Activated naive CD4-positive, alpha-beta T cell treated with anti-CD3 and anti-CD28 coated beads, Interleukin-2, amount 50 U/mL, for 24 hours (primary cell): ENCODE results near the gene CTNNBIP1.
"Not testable (repeated sequence)": the region's sequence is repeated elsewhere in the genome, so short reads cannot be mapped to it uniquely, and the experiment has no call there.

Experiments
- H3K27ac Mint-ChIP-seq: one replicate; pipeline ENCODE4 v1.8.0; 2021; ENCODE audit warnings: mild to moderate bottlenecking, mixed read lengths
- H3K27me3 Mint-ChIP-seq: one replicate; pipeline ENCODE4 v1.8.0; 2021; ENCODE audit warnings: mixed read lengths
- H3K36me3 Mint-ChIP-seq: one replicate; pipeline ENCODE4 v1.8.0; 2021; ENCODE audit warnings: mixed read lengths
- H3K4me1 Mint-ChIP-seq: one replicate; pipeline ENCODE4 v1.8.0; 2021; ENCODE audit warnings: mixed read lengths
- H3K4me3 Mint-ChIP-seq: one replicate; pipeline ENCODE4 v1.8.0; 2021; ENCODE audit warnings: mild to moderate bottlenecking, mixed read lengths
- H3K9me3 Mint-ChIP-seq: one replicate; pipeline ENCODE4 v1.8.0; 2021; ENCODE audit warnings: mixed read lengths

Gene CTNNBIP1

DNA sequence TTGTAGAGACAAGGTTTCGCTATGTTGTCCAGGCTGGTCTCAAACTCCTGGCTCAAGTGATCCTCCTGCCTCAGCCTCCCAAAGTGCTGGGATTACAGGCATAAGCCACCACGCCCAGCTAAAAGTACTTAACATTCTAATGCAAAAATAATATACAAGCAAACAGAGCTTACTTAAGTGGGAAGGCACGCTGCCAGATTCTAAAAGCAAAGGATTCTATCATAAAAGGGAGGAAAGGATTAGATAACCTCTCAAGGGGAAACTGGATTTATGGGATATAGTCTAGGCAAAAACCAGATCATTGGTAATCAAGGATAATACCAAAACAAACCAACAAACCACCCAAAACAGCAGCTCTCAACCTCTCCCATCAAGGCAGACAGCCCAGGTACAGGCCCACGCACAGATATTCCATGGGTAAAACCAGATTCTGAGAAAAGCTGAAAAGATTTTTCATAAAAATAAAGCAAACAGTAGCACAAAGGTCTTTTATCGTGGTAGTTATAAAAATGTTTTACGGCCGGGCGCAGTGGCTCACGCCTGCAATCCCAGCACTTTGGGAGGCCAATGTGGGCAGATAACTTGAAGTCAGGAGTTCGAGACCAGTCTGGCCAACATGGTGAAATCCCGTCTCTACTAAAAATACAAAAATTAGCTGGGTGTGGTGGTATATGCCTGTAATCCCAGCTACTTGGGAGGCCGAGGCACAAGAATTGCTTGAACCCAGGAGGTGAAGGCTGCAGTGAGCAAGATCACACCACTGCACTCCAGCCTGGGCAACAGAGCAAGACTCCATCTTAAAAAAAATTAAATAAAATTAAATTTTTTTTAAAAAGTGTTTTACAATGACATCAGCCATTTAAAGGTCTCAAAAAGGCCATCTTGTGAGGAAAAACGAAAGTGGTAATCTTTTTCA is 106.8 kb downstream of the CTNNBIP1 start:
- peaks cover 63% of the 10 kb centered on the region for H3K4me1 Mint-ChIP-seq
- not testable (repeated sequence) for H3K27ac Mint-ChIP-seq

DNA sequence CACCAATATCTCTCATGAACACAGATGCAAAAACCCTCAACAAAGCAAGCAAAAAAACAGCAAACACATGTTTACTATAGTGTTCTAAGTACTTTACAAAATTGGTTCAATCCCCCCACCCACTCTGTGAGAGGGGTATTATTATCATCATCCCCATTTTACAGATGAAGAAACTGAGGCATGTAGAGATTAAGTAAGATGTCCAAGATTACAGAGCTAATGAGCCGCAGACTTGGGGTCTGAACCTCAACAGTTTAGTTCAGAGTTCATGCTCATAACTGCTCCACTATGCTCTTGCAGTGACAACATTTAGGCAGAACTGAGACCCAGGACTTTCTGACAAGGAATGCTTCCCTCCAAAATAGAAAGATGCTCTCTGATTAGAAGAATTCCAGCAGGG is 108.2 kb downstream of the CTNNBIP1 start:
- Mint-ChIP-seq H3K4me3 (peak overlapping the region; percentile 19), H3K4me1 (peaks cover 64% of the 10 kb centered on the region), H3K9me3 (no peaks in the 10 kb centered on the region), H3K27me3 (no peaks in the 10 kb centered on the region), H3K36me3 (peaks cover 2% of the 10 kb centered on the region), H3K27ac (no peak overlapping the region)

More for the DNA sequence above, 106.8 kb downstream of the CTNNBIP1 start:
- H3K36me3 Mint-ChIP-seq, H3K4me3 Mint-ChIP-seq, H3K9me3 Mint-ChIP-seq, H3K27me3 Mint-ChIP-seq: not testable (repeated sequence)
